ENCODE results near the gene GBF1.
"Not testable (repeated sequence)": the region's sequence is repeated elsewhere in the genome, so short reads cannot be mapped to it uniquely, and the experiment has no call there.

The GBF1 gene

DNA sequence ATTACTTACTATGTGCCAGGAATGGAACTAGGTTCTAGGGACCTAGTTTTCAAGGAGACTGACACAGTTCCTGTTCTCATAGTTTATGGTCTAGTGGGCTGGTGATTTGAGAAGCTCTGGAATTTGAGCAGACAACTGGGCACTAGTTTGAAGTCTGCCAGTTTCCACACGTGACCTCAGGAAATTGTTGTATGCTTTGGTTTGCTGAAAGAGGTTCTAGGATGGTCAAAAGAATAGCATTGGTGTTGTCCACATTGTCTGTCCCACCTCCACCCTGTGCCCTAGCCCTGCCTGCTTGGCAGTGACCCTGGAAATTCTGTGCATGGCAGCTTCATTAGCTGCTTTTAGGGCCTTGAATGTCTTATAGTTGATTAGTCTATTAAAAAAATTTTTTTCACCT lies 28.7 kb downstream of the GBF1 start:
- no peak for DNase-seq (ENCODE audit: low spot score)

DNA sequence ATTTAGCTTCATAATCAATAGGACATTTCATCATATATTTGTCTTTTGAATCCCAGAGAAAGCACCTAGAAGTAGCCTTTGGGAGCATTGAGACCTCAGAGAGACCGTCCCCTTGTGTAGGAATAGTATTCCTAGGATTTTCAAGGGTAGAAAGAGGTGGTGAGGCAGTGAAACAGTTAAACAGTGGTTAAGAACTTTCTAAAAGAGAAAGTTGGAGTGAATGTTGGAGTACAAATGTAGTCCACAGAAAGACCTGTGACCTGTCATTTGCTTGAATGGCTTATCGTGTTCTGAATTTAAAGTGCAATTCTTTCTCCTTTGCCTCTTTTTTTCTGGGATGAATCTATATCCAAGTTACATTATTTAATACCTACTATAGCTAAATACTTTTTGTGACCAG lies 30.0 kb downstream of the GBF1 start:
- no peak for DNase-seq (ENCODE audit: low spot score)

DNA sequence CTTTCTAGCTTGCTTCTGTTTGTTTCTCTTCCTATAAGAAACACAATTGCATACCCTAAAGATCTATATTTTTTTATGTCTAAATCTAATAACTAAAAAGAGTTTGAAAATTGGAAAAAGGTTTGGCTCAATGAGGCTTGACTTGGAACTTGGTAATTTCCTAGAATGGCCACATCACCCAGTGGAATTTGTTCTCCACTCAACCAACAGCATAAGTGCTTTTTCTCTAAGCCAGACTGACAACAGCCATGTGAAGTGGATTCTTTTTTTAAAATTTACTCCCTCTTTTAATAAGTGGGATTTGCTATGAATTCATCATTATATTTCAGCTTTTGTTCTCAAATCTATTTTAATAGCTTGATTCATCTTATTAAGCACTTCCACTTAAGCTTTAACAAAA lies 33.8 kb downstream of the GBF1 start:
- DNase-seq (ENCODE audit: low spot score), result no peak

- no peak for DNase-seq (ENCODE audit: low spot score)
These were observed 35.2 kb downstream of the GBF1 start for GRCh38 chr10:102280397-102281101.

DNA sequence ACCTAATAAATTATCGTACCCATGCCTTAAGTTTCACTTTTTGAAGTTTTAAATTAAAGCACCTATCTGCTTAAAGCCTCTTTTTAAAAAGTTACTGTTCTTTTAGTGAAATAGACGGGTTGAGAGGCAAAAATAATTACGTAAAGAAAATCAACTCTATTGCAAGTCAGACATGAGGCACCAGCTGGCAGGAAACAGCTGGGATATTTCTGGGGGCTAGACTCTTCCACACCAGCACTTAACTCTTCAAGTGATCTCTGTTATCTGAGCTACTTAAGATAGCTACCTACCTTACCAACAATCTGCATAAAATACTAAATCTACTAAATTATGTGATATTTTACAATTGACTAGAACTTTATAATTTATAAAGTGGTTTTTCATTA lies 35.8 kb downstream of the GBF1 start:
- DNase-seq (ENCODE audit: low spot score), result peak; percentile 15

GRCh38 chr10:102283488-102283887 lies 38.2 kb downstream of the GBF1 start:
- DNase-seq (ENCODE audit: low spot score), result no peak

GRCh38 chr10:102283890-102284289 lies 38.6 kb downstream of the GBF1 start:
- DNase-seq (ENCODE audit: low spot score), result no peak

DNA sequence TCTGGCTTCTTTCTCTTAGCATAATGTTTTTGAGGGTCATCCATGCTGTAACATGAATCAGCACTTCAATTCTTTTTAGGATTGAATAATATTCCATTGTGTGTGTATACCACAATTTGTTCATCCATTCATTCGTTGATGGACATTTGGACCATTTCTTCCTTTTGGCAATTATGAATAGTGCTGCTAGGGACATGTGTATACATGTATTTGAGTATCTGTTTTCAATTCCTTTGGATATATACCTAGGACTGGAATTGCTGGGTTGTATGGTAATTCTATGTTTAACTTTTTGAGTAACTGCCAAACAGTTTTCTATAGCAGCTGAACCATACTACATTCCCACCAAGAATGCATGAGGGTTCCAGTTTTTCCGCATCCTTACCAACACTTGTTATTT lies 39.2 kb downstream of the GBF1 start:
- no peak for DNase-seq (ENCODE audit: low spot score)

DNA sequence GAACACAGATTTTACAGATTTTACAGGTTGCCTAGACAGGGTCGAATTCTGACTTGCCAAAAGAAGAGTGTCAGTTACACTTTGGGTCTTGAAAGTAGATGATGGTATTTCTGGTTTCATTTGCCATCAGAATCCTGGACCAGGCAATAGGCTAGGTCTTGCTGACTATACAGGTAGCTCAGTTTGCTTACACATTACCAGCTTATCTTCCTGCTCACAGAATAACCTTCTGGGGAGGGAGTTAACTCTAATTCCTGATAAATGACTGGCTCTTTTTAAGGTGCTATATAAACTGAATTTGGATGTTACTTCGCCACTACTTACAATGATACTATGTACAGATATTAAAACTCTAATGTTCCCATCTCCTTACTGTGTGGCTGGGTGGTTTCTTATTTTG lies 39.8 kb downstream of the GBF1 start:
- no peak for DNase-seq (ENCODE audit: low spot score)

- DNase-seq (ENCODE audit: low spot score), result no peak
These were observed 40.9 kb downstream of the GBF1 start for GRCh38 chr10:102286216-102286615.

DNA sequence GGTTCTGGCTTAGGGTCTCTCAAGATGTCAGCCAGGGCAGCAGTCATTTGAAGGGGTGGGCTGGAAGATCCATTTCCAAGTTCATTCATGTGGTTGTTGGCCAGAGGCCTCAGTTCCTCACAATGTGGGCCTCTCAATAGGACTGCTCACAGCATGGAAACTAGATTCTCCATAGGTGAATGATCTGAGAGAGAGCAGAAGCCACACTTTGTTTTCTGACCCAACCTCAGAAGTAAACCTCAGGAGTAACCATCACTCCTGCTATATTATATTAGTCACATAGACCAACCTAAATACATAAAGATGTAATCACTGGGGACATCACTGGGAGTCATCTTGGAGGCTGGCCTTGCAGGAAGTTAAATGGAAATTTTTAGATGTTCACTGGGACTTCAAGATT lies 42.2 kb downstream of the GBF1 start:
- no peak for DNase-seq (ENCODE audit: low spot score)

GRCh38 chr10:102287991-102288390 lies 42.7 kb downstream of the GBF1 start:
- no peak for DNase-seq (ENCODE audit: low spot score)

GRCh38 chr10:102289356-102289755 lies 44.0 kb downstream of the GBF1 start:
- no peak for DNase-seq (ENCODE audit: low spot score)

DNA sequence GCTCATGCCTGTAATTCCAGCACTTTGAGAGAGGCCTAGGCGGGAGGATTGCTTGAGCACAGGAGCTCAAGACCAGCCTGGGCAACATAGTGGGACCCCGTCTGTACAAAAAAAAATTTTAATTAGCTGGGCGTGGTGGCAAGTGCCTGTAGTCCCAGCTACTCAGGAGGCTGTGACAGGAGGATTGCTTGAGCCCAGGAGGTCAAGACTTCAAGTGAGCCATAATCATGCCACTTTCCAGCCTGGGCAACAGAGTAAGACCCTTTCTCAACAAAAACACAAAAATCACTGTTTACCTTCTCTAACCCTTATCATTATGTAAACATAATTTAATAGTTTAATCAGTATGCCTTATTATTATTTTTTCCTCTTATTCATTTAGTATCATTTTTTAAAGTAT lies 44.5 kb downstream of the GBF1 start:
- DNase-seq (ENCODE audit: low spot score), result no peak

- no peak for DNase-seq (ENCODE audit: low spot score)
These were observed 46.0 kb downstream of the GBF1 start for GRCh38 chr10:102291221-102291905.

GRCh38 chr10:102297101-102297500 lies 51.8 kb downstream of the GBF1 start:
- DNase-seq (ENCODE audit: low spot score), result no peak

GRCh38 chr10:102298899-102299298 lies 53.6 kb downstream of the GBF1 start:
- DNase-seq (ENCODE audit: low spot score), result no peak

DNA sequence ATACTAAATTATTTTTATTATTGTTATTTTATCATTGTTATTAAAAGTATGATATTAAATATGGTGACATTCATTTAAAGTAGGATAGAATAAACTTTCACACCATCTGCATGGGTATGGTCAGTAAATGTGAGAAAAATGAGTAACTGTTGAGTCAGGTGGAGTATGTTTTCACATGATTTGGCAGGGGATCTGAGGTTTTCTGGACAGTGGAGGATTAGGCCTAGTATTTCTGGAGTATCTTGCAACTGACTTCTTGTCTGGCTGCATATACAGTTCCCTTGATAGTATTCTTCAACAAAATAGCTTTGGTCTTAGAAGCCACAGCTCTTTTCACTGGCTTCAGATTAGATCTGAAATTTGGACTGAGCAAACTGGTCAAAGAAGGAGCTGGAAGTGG lies 54.5 kb downstream of the GBF1 start:
- no peak for DNase-seq (ENCODE audit: low spot score)

DNA sequence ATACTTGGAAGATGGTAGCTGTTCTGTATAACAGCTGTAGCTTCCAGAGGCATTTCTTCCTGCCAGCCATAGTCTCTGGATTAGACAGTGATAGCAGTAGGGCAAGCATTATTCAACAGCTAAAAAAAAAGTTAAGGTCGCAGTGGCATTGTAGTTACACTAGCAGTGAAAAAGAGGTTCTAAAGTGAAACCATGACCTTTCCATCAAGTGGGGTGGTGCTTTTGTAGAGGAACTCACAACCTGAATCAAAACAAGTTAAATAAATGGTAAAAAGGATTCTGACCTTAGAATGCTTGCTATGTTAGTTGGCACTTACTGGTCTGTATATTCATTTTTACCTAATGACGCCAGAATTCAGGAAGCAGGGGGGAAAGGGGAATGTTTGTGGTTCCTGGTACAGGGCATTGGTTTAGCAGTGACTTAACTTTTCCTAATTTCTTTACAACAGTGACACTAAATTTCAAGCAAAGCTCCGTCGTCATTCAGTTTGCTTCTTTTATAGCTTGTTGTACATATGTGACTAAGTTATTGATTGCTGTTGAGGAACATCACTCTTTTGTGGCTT lies 55.0 kb downstream of the GBF1 start:
- no peak for DNase-seq (ENCODE audit: low spot score)

DNA sequence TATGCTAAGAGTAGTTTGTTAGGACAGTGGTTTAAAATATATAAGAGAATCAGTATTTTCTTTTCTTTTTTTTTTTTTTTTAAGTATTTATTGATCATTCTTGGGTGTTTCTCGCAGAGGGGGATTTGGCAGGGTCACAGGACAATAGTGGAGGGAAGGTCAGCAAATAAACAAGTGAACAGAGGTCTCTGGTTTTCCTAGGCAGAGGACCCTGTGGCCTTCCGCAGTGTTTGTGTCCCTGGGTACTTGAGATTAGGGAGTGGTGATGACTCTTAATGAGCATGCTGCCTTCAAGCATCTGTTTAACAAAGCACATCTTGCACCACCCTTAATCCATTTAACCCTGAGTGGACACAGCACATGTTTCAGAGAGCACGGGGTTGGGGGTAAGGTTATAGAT lies 55.6 kb downstream of the GBF1 start:
- not testable (repeated sequence) for DNase-seq (ENCODE audit: low spot score)

- DNase-seq (ENCODE audit: low spot score), result not testable (repeated sequence)
These were observed 56.0 kb downstream of the GBF1 start for GRCh38 chr10:102301332-102301731.

DNA sequence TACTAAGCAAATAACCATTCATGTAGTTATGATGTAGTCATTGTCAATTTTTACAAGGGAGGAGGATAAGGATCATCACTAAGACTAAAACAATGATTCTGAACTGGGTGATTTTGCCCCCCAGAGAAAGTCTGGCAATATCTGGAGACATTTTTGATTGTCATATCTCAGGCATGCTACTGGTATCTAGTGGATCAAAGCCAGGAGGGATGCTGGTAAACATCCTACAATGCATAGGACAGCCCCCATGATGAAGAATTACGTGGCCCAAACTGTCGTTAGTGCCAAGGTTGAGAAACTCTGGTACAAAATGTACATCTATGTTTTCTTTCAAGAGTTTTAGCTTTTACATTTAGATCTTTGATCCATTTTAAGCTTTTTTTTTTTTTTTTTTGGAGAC lies 57.3 kb downstream of the GBF1 start:
- DNase-seq (ENCODE audit: low spot score), result no peak

DNA sequence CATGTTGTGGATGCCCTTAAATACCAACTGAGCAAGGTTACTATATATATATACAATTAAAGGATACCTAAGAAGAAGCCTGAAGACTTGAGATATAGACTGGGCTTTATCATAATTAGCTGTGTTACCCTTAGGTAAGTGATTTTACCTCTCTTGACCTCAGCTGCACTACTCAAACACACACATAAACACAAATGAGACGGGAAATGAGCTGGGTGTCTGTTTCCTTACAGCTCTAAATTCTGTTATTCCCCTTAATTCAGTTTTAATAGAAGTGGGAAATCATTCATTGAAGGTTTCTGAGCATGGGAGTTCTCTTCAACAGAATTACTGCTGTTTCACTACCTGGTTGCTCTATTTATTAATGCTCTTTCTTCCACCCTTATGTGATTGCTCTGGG lies 60.7 kb downstream of the GBF1 start:
- DNase-seq (ENCODE audit: low spot score), result no peak

DNA sequence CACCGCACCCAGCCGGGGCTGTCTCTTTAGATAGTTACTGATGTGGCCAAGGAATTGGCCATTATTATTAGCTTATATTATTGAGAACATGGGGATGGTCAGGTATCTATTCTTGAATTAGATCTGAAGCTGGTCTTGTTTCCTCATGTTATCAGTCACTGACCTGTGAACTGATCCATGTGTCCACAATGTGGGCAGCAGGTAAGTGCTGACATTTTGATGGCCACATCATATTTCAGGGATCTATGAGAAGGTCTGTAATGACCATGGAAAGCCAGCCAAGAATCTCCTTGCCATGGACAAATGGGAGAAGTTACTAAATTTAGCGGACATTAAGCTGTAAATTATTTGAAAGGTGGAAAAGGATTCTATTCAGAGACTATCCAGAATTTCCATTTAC lies 61.4 kb downstream of the GBF1 start:
- DNase-seq (ENCODE audit: low spot score), result no peak
